ENCODE results near the gene COQ2.
"Not testable (repeated sequence)": the region's sequence is repeated elsewhere in the genome, so short reads cannot be mapped to it uniquely, and the experiment has no call there.

The COQ2 gene

GRCh38 chr4:83238393-83239248 lies 46.0 kb downstream of the COQ2 start:
- H3K9me3 Mint-ChIP-seq = peaks cover 4% of the 10 kb centered on the region
- peak overlapping the region; percentile 37 for H3K27ac Mint-ChIP-seq
- peaks cover 67% of the 10 kb centered on the region for H3K4me1 Mint-ChIP-seq
- no peaks in the 10 kb centered on the region for H3K27me3 Mint-ChIP-seq
- H3K36me3 Mint-ChIP-seq = peaks cover 6% of the 10 kb centered on the region
- H3K4me3 Mint-ChIP-seq = no peak overlapping the region

DNA sequence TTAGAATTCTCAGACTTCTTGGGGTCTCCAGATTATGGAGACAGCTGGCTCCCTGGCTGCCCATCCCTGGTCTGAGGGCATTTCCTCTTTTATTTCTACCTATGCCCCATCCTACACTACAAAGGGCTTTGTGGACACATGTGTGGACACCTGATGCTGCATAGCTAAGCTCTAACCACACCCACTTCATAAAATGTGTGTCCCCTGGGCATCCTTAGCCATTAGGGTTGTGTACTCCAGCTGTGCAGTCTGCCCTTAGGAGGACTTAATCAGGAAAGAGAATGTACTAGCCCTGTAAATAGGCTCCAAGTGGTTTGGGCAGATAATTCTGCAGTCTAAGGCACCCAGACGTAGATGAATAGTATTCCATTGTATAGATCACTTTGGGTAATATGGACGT lies 47.0 kb downstream of the COQ2 start:
- Mint-ChIP-seq H3K36me3 (peaks cover 3% of the 10 kb centered on the region), H3K27ac (no peak overlapping the region), H3K27me3 (no peaks in the 10 kb centered on the region), H3K4me3 (no peak overlapping the region), H3K9me3 (no peaks in the 10 kb centered on the region), H3K4me1 (peaks cover 63% of the 10 kb centered on the region)

DNA sequence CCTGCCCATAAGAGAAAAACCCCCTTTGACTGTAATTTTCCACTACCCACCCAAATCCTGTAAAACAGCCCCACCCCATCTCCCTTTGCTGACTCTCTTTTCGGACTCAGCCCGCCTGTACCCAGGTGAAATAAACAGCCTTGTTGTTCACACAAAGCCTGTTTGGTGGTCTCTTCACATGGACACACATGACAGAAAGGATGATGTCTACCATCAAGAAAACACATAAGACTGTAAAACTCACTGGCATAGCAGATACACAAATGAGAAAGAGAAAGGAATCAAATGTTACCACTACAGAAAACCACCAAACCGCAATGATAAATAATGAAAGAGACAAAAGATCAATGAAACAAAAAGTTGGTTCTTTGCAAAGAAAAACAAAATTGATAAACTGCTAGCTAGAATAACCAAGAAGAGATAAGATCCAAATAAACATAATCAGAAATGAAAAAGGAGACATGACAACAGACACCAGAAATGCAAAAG lies 48.9 kb downstream of the COQ2 start:
- H3K36me3 Mint-ChIP-seq, H3K27me3 Mint-ChIP-seq, H3K9me3 Mint-ChIP-seq: not testable (repeated sequence)
- H3K4me3 Mint-ChIP-seq = peak overlapping the region; percentile 77
- peaks cover 64% of the 10 kb centered on the region for H3K4me1 Mint-ChIP-seq
- peak overlapping the region; percentile 90 for H3K27ac Mint-ChIP-seq

DNA sequence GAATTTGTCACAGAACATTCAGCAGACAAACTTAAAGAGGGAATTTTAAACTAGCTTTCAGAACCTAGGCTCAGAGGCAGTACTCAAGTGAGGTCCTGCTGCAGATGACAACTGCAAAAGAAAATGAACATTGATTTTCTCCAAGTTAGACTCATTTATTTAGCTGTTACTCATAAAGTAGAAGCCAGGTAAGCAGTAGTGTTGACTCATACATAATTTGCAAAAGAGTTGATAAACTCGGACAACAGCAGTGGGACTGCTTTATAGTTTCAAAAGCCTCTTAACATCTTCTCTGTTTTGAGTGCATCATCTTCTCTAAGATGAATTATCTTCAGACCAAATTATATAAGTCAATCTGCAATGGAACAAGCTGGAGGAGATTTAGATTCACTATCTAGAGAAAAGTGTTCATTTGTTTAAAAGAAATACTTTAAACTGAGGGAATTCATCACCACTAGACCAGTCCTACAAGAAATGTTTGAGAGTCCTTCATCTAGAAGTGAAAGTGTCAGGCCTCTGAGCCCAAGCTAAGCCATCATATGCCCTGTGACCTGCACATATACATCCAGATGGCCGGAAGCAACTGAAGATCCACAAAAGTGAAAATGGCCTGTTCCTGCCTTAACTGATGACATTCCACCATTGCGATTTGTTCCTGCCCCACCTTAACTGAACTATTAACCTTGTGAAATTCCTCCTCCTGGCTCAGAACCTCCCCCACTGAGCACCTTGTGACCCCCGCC lies 49.5 kb downstream of the COQ2 start:
- Mint-ChIP-seq H3K9me3 (peaks cover 5% of the 10 kb centered on the region), H3K27me3 (no peaks in the 10 kb centered on the region), H3K4me3 (peak overlapping the region; percentile 77), H3K27ac (peak overlapping the region; percentile 90), H3K4me1 (peaks cover 61% of the 10 kb centered on the region), H3K36me3 (peaks cover 3% of the 10 kb centered on the region)

DNA sequence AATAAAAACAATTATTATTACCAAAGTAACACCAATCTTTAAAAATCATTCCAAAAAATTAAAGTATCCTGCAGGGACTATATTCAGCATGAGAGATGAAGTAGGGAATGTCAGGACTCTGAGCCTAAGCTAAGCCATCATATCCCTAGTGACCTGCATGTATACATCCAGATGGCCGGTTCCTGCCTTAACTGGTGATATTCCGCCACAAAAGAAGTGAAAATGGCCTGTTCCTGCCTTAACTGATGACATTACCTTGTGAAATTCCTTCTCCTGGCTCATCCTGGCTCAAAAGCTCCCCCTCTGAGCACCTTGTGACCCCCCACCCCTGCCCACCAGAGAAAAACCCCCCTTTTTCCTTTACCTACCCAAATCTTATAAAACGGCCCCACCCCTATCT lies 50.2 kb downstream of the COQ2 start:
- not testable (repeated sequence) for H3K27me3 Mint-ChIP-seq, H3K36me3 Mint-ChIP-seq, H3K9me3 Mint-ChIP-seq
- peaks cover 59% of the 10 kb centered on the region for H3K4me1 Mint-ChIP-seq
- H3K27ac Mint-ChIP-seq = peak overlapping the region; percentile 90
- H3K4me3 Mint-ChIP-seq = peak overlapping the region; percentile 77

GRCh38 chr4:83232082-83232481 lies 52.5 kb downstream of the COQ2 start:
- peak overlapping the region; percentile 20 for H3K4me3 Mint-ChIP-seq
- peaks cover 3% of the 10 kb centered on the region for H3K36me3 Mint-ChIP-seq
- peak overlapping the region; percentile 66 for H3K27ac Mint-ChIP-seq
- H3K27me3 Mint-ChIP-seq = no peaks in the 10 kb centered on the region
- peaks cover 5% of the 10 kb centered on the region for H3K9me3 Mint-ChIP-seq
- H3K4me1 Mint-ChIP-seq = peaks cover 58% of the 10 kb centered on the region

DNA sequence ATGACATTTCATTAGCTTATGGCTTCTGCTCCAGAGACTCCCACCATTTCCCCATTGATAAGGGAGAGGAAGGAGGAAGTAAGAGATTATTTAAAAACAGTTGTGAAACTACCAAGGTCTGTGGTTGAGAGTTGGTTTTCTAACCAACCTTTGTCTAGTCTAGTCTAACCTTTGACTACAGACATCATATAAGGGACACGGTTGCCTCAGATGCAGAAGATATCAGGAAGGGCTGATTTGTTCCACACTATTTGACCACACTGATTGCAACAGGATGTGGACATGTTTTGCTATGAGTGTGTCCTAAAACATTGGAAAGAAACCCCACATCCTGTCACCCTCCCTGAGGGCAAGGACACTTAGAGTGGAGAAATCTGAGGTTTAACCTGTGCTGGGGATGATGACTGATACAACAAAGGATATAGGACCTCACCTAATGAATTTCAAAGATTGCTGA lies 53.0 kb downstream of the COQ2 start:
- H3K27me3 Mint-ChIP-seq = no peaks in the 10 kb centered on the region
- H3K36me3 Mint-ChIP-seq = peaks cover 3% of the 10 kb centered on the region
- H3K27ac Mint-ChIP-seq = peak overlapping the region; percentile 66
- peaks cover 53% of the 10 kb centered on the region for H3K4me1 Mint-ChIP-seq
- H3K9me3 Mint-ChIP-seq = peaks cover 5% of the 10 kb centered on the region
- peak overlapping the region; percentile 20 for H3K4me3 Mint-ChIP-seq

DNA sequence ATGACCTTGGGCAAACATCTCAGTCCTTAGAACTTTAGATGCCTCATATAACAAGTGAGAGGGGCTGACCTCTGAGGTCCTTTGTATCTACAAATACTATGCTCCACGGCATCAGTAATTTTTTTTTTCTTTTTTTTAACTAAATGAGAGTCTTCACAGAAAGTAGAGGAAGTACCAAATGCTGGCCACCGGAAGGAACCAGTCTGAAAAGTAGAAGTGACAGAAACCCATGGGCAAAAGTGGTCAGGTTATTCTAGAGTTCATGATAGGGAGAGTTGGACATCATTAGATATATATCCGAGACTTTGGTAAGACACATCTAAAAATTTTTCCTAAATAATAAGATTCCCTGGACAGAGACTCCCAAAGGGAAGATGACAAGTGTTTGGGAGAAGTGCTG lies 53.7 kb downstream of the COQ2 start:
- peaks cover 46% of the 10 kb centered on the region for H3K4me1 Mint-ChIP-seq
- H3K36me3 Mint-ChIP-seq = peaks cover 3% of the 10 kb centered on the region
- peak overlapping the region; percentile 23 for H3K27ac Mint-ChIP-seq
- H3K27me3 Mint-ChIP-seq = no peaks in the 10 kb centered on the region
- peak overlapping the region; percentile 39 for H3K4me3 Mint-ChIP-seq
- H3K9me3 Mint-ChIP-seq = peaks cover 5% of the 10 kb centered on the region

DNA sequence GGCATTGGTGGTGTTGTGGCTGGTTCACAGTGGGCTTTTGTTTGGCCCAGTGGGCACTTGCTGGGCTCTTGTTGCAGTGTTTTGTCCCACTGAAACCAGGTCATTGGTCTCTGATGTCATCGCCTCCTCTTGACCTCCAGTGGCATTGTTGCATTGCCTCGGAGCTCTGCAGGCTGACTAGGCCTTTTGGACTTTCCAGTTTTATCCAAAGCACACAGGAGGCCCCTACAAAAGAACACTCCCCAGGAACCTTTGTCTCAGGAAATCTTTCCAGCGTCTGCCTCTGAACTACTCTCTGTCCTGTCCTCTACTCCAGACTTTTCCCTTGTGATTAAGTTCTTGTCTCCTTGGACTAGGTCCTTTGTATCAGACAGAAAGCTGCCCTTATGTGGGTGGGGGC lies 54.8 kb downstream of the COQ2 start:
- H3K9me3 Mint-ChIP-seq = peaks cover 5% of the 10 kb centered on the region
- peaks cover 41% of the 10 kb centered on the region for H3K4me1 Mint-ChIP-seq
- H3K4me3 Mint-ChIP-seq = no peak overlapping the region
- no peaks in the 10 kb centered on the region for H3K27me3 Mint-ChIP-seq
- H3K27ac Mint-ChIP-seq = no peak overlapping the region
- peaks cover 2% of the 10 kb centered on the region for H3K36me3 Mint-ChIP-seq

GRCh38 chr4:83228231-83228630 lies 56.4 kb downstream of the COQ2 start:
- Mint-ChIP-seq H3K4me3 (no peak overlapping the region), H3K27ac (no peak overlapping the region), H3K9me3 (peaks cover 5% of the 10 kb centered on the region), H3K4me1 (peaks cover 49% of the 10 kb centered on the region), H3K36me3 (no peaks in the 10 kb centered on the region), H3K27me3 (no peaks in the 10 kb centered on the region)

- Mint-ChIP-seq H3K27me3 (no peaks in the 10 kb centered on the region), H3K9me3 (no peaks in the 10 kb centered on the region), H3K4me1 (peaks cover 46% of the 10 kb centered on the region), H3K36me3 (no peaks in the 10 kb centered on the region), H3K4me3 (no peak overlapping the region), H3K27ac (no peak overlapping the region)
Observed at GRCh38 chr4:83224502-83225197, 59.9 kb downstream of the COQ2 start.

GRCh38 chr4:83223781-83224180 lies 60.8 kb downstream of the COQ2 start:
- Mint-ChIP-seq H3K27ac (peak overlapping the region; percentile 35), H3K27me3 (no peaks in the 10 kb centered on the region), H3K4me1 (peaks cover 55% of the 10 kb centered on the region), H3K9me3 (no peaks in the 10 kb centered on the region), H3K4me3 (no peak overlapping the region), H3K36me3 (no peaks in the 10 kb centered on the region)

- Mint-ChIP-seq H3K4me1 (peaks cover 73% of the 10 kb centered on the region), H3K36me3 (no peaks in the 10 kb centered on the region), H3K9me3 (no peaks in the 10 kb centered on the region), H3K4me3 (no peak overlapping the region), H3K27me3 (no peaks in the 10 kb centered on the region), H3K27ac (peak overlapping the region; percentile 1)
Observed at GRCh38 chr4:83221897-83222441, 62.6 kb downstream of the COQ2 start.

- peak overlapping the region; percentile 93 for H3K27ac Mint-ChIP-seq
- H3K4me3 Mint-ChIP-seq = peak overlapping the region; percentile 72
- no peaks in the 10 kb centered on the region for H3K9me3 Mint-ChIP-seq
- peaks cover 87% of the 10 kb centered on the region for H3K4me1 Mint-ChIP-seq
- H3K27me3 Mint-ChIP-seq = no peaks in the 10 kb centered on the region
- no peaks in the 10 kb centered on the region for H3K36me3 Mint-ChIP-seq
Observed at GRCh38 chr4:83219344-83220331, 65.0 kb downstream of the COQ2 start.
